GM12875 (cell line): ENCODE measurements around the gene ETV6.

Experiments used
- H3K4me3 ChIP-seq: one replicate; pipeline ENCODE4 v1.5.1; 2011; ENCODE audit warnings: low read depth, low read length, control low read depth
- CTCF ChIP-seq: IDR thresholded peaks from 2 replicates; pipeline ENCODE4 v1.5.1; 2011; ENCODE audit warnings: low read depth, mild to moderate bottlenecking, control low read depth, inconsistent platforms, low read length, moderate library complexity, borderline replicate concordance; ENCODE audit not compliant: insufficient read depth

Gene ETV6

GRCh38 chr12:11709513-11709912, 60.0 kb downstream of the ETV6 start:
- H3K4me3 ChIP-seq = no peak overlapping the region

DNA sequence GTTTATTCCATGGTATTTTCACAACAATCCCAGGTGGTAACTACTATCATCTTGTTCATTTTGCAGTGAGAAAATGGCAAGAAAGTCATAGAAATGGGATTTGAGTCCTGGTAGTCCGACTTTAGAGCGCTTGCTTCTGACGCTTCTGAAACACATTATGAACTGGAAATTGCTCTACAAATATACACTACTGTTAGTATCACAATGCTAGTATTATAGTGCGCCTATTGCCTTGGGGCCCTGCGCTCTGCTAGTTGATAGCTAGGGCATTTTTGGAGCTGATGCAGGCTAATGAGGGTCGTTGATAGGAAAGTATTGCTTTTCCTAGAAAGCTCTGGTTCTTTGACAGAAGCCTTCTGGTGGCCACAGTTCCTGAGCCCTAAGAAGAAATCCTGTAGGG, 61.0 kb downstream of the ETV6 start:
- H3K4me3 ChIP-seq = no peak overlapping the region
- no peak for TF ChIP-seq CTCF

More at GRCh38 chr12:11709513-11709912, 60.0 kb downstream of the ETV6 start:
- no peak for TF ChIP-seq CTCF

DNA sequence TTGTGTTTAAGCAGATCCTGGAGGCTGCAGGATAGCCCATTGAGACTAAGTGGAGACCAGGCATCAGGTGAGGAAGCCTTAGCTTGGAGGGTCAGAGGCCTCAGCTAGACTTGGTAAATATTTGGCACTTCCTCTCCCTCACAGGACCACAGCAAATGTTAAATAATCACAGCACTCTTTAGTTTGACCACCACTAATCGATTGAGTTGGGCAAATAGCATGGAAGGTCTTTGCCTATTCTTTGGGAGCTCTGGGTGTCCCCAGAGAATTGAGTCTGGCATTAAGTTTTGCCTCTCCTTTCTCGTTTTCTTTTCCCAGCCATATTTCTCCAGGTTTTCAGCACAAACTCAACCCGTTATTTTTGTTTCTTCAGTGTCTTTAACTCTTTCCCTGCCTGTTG, 61.4 kb downstream of the ETV6 start:
- no peak for TF ChIP-seq CTCF
- H3K4me3 ChIP-seq = no peak overlapping the region

DNA sequence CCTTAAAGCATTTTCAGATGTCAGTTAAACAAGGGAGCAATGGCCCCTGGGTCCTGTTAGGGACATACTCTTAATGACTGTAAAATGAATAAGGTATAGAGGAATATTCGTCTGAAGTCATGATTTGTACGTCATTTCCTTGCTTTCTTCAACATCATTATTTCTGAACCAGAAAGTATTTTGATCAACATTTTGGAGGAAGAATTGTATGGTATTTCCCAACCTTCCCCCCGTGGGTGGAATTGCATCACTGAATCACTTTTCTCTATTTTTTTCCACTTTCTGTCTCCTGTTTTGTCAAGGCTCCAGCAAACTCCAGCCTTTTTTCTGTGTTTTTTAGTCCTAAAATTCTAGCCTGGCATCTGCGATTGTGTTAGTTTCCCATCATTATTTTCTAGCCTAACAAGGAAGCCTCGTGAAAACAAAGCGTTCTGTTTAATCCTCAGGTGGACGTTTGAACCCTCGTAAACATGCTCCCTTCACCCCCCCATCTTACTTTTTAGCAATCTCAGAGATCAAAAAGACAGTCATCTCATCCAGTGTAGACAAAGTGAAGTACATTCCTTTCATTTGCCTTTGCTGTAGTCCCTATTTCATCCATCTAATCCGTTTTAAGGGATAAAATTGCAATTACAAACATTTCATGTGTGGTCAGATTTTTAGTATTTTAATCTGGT, 62.3 kb downstream of the ETV6 start:
- no peak overlapping the region for H3K4me3 ChIP-seq
- no peak for TF ChIP-seq CTCF

- TF ChIP-seq CTCF = no peak
- H3K4me3 ChIP-seq = no peak overlapping the region
Measured at GRCh38 chr12:11712491-11712890, 63.0 kb downstream of the ETV6 start.

DNA sequence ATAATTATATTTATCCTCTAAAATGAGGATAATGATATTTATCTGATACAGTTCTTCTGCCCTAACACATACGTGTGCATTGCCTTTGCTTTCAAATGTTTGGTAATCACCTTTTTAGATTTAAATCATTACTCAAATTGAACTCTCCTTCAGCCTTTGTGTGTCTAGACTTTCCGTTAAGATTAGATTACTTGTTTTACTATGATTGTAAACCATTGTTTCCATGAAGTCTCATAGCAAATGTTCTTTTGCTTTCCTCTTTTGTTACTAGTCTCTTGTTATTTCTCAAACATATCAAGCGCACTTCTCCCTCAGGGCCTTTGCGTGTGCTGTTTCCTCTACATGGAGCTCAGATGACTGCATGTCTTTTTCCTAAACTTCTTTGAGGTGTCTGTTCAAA, 63.7 kb downstream of the ETV6 start:
- no peak overlapping the region for H3K4me3 ChIP-seq
- TF ChIP-seq CTCF = no peak

DNA sequence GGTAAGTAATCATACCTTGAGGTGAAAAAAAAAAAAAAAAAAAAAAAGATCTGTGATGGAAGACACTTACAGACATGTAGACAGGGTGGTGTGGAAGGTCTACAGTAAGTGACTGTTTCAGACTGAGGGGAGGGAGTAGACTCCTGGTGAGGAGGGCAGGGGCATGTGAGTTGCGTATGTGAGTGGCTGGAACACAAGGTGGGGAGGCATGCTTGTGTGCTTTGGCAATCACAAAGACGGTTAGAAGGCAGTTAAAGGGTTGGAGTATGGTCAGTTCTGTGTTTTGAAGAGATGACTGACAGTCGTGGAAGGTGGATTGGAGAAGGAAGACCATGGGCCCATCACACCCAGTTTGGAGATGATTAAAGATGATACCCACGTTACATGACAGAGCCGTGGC, 65.2 kb downstream of the ETV6 start:
- no peak for TF ChIP-seq CTCF
- H3K4me3 ChIP-seq = no peak overlapping the region
